ENCODE results near the gene USP40. TPM values are rescaled to one million over a fixed set of nuclear protein-coding genes. Genes with fewer than 3 reads are reported as not detected.

The USP40 gene
- total and polyA plus RNA-seq, 2 experiments from 2014 or later = 5.7 to 11.7 TPM

DNA sequence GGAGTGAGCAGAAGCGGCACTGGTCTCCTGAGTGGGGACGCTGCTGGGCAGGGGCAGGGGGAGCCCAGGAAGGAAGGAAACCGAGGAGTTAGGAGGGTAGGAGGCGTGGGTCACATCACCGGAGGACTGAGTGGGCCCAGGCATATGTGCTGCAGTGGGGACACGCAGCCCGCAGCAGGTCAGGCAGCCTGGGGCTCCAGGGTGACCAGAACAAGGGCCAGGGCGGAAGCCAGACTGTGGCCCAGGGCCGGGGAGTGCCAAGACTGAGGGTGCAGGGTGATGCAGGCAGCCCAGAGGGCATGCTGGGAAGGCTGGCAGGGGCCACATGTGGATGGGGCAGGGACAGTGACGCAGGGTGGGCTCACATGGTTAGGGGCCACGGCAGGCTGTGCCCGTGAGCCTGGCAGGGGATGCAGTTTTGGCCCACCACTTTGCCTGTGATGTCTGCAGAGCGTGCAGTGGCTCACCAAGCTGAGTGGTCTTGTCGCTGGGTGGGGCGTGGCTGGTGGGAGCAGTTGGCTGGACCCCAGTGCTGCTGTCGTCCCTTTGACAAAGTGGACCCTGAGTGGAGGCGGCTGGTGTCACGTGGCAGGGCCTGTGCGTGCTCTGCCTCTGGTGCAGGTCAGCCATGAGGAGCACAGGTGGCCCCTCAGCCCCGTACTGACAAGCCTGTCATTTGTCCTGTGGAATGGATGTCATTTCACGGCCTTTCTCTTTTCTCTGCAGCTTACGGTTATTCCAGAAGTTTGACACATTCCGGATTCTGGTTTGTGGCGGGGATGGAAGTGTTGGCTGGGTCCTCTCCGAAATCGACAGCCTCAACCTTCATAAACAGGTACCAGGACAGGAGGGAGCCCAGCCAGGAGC lies 125.2 kb downstream of the USP40 start:
- Histone ChIP-seq H2AFZ (no peak overlapping the region), H3K27ac (ENCODE audit: low read depth) (no peak overlapping the region), H4K20me1 (replicated peaks; ENCODE audit: insufficient read depth) (no peaks in the 10 kb centered on the region), H3K4me3 (no peak overlapping the region), H3K79me2 (replicated peaks; ENCODE audit: insufficient read depth) (no peaks in the 10 kb centered on the region), H3K4me2 (no peak overlapping the region), H3K9me2 (ENCODE audit: insufficient read depth) (no peaks in the 10 kb centered on the region), H3F3A (replicated peaks; ENCODE audit: low read depth) (no peaks in the 10 kb centered on the region), H3K36me3 (ENCODE audit: insufficient read depth) (no peaks in the 10 kb centered on the region), H3K27me3 (ENCODE audit: insufficient read depth) (no peaks in the 10 kb centered on the region), H3K4me1 (ENCODE audit: insufficient read depth) (no peaks in the 10 kb centered on the region)
- Mint-ChIP-seq H3K4me1 (no peaks in the 10 kb centered on the region; the same call in 2 of the 3 replicates), H3K27ac (no peak overlapping the region), H3K27me3 (ENCODE audit: insufficient read depth, low read depth, poor library complexity) (peaks cover 11% of the 10 kb centered on the region), H3K36me3 (ENCODE audit: low read depth) (peaks cover 9% of the 10 kb centered on the region; the same call in 2 of the 3 replicates), H3K4me3 (no peak overlapping the region), H3K9me3 (no peaks in the 10 kb centered on the region)
- ATAC-seq = no peak
- no peak for DNase-seq (ENCODE audit: low spot score)
- TF ChIP-seq JUNB (IDR thresholded peaks at IDR 0.05; ENCODE audit: unreplicated experiment) (no peak), EZH2 (IDR thresholded peaks at IDR 0.05; ENCODE audit: low read depth, unreplicated experiment) (no peak)

DNA sequence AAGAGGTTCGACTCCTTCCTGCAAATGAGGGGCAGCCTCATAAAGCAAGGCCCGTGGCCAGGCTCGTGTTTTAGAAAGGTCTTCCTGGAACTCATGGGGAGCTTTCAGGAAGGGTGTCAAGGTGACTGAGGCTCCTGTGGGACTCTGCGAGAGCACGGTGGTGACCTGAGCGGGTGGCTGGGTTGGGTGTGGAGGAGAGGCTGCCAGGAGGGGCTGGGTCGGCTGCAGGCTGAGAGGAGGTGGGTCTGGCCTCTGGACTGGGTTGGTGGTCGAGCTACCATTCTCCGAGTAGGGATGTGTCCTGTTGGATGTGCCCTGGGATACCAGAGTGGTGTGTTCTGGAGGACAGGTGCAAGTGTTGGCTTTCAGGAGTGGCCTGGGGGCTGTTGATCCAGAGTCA lies 125.9 kb downstream of the USP40 start:
- no peaks in the 10 kb centered on the region for H3K36me3 ChIP-seq (ENCODE audit: insufficient read depth)
- H2AFZ ChIP-seq = no peak overlapping the region
- H3K9me2 ChIP-seq (ENCODE audit: insufficient read depth) = no peaks in the 10 kb centered on the region
- no peaks in the 10 kb centered on the region for H3K27me3 ChIP-seq (ENCODE audit: insufficient read depth)
- H3K4me2 ChIP-seq = no peak overlapping the region
- peaks cover 11% of the 10 kb centered on the region for H3K27me3 Mint-ChIP-seq (ENCODE audit: insufficient read depth, low read depth, poor library complexity)
- no peak overlapping the region for H3K27ac ChIP-seq (ENCODE audit: low read depth)
- no peak for DNase-seq (ENCODE audit: low spot score)
- H3K79me2 ChIP-seq (replicated peaks; ENCODE audit: insufficient read depth) = no peaks in the 10 kb centered on the region
- H3K9me3 Mint-ChIP-seq = no peaks in the 10 kb centered on the region
- peaks cover 7% of the 10 kb centered on the region; the same call in 2 of the 3 replicates for H3K36me3 Mint-ChIP-seq (ENCODE audit: low read depth)
- H3K4me1 Mint-ChIP-seq = no peaks in the 10 kb centered on the region; the same call in 2 of the 3 replicates
- no peak overlapping the region for H3K4me3 ChIP-seq
- H3F3A ChIP-seq (replicated peaks; ENCODE audit: low read depth) = no peaks in the 10 kb centered on the region
- H3K27ac Mint-ChIP-seq = no peak overlapping the region
- H3K4me3 Mint-ChIP-seq = no peak overlapping the region
- no peaks in the 10 kb centered on the region for H4K20me1 ChIP-seq (replicated peaks; ENCODE audit: insufficient read depth)
- no peak for ATAC-seq
- no peaks in the 10 kb centered on the region for H3K4me1 ChIP-seq (ENCODE audit: insufficient read depth)
- TF ChIP-seq STAT1 (IDR thresholded peaks at IDR 0.05; ENCODE audit: unreplicated experiment) (no peak), NANOG (IDR thresholded peaks at IDR 0.05; ENCODE audit: borderline replicate concordance) (no peak), POLR2AphosphoS5 (IDR thresholded peaks at IDR 0.05; ENCODE audit: low read depth) (no peak), ZNF331 (CRISPR knock-in tag; IDR thresholded peaks at IDR 0.05; ENCODE audit: low read depth) (no peak), EZH2phosphoT487 (IDR thresholded peaks at IDR 0.05; ENCODE audit: unreplicated experiment) (no peak), EZH2 (IDR thresholded peaks at IDR 0.05; ENCODE audit: low read depth, unreplicated experiment) (no peak), CREB1 (CRISPR knock-in tag; IDR thresholded peaks at IDR 0.05; ENCODE audit: low read depth) (no peak), JUNB (IDR thresholded peaks at IDR 0.05; ENCODE audit: unreplicated experiment) (no peak)
- TF ChIP-seq, protein P1, sequence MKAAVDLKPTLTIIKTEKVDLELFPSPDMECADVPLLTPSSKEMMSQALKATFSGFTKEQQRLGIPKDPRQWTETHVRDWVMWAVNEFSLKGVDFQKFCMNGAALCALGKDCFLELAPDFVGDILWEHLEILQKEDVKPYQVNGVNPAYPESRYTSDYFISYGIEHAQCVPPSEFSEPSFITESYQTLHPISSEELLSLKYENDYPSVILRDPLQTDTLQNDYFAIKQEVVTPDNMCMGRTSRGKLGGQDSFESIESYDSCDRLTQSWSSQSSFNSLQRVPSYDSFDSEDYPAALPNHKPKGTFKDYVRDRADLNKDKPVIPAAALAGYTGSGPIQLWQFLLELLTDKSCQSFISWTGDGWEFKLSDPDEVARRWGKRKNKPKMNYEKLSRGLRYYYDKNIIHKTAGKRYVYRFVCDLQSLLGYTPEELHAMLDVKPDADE (IDR thresholded peaks at IDR 0.05) = no peak
- TF ChIP-seq, protein P2, sequence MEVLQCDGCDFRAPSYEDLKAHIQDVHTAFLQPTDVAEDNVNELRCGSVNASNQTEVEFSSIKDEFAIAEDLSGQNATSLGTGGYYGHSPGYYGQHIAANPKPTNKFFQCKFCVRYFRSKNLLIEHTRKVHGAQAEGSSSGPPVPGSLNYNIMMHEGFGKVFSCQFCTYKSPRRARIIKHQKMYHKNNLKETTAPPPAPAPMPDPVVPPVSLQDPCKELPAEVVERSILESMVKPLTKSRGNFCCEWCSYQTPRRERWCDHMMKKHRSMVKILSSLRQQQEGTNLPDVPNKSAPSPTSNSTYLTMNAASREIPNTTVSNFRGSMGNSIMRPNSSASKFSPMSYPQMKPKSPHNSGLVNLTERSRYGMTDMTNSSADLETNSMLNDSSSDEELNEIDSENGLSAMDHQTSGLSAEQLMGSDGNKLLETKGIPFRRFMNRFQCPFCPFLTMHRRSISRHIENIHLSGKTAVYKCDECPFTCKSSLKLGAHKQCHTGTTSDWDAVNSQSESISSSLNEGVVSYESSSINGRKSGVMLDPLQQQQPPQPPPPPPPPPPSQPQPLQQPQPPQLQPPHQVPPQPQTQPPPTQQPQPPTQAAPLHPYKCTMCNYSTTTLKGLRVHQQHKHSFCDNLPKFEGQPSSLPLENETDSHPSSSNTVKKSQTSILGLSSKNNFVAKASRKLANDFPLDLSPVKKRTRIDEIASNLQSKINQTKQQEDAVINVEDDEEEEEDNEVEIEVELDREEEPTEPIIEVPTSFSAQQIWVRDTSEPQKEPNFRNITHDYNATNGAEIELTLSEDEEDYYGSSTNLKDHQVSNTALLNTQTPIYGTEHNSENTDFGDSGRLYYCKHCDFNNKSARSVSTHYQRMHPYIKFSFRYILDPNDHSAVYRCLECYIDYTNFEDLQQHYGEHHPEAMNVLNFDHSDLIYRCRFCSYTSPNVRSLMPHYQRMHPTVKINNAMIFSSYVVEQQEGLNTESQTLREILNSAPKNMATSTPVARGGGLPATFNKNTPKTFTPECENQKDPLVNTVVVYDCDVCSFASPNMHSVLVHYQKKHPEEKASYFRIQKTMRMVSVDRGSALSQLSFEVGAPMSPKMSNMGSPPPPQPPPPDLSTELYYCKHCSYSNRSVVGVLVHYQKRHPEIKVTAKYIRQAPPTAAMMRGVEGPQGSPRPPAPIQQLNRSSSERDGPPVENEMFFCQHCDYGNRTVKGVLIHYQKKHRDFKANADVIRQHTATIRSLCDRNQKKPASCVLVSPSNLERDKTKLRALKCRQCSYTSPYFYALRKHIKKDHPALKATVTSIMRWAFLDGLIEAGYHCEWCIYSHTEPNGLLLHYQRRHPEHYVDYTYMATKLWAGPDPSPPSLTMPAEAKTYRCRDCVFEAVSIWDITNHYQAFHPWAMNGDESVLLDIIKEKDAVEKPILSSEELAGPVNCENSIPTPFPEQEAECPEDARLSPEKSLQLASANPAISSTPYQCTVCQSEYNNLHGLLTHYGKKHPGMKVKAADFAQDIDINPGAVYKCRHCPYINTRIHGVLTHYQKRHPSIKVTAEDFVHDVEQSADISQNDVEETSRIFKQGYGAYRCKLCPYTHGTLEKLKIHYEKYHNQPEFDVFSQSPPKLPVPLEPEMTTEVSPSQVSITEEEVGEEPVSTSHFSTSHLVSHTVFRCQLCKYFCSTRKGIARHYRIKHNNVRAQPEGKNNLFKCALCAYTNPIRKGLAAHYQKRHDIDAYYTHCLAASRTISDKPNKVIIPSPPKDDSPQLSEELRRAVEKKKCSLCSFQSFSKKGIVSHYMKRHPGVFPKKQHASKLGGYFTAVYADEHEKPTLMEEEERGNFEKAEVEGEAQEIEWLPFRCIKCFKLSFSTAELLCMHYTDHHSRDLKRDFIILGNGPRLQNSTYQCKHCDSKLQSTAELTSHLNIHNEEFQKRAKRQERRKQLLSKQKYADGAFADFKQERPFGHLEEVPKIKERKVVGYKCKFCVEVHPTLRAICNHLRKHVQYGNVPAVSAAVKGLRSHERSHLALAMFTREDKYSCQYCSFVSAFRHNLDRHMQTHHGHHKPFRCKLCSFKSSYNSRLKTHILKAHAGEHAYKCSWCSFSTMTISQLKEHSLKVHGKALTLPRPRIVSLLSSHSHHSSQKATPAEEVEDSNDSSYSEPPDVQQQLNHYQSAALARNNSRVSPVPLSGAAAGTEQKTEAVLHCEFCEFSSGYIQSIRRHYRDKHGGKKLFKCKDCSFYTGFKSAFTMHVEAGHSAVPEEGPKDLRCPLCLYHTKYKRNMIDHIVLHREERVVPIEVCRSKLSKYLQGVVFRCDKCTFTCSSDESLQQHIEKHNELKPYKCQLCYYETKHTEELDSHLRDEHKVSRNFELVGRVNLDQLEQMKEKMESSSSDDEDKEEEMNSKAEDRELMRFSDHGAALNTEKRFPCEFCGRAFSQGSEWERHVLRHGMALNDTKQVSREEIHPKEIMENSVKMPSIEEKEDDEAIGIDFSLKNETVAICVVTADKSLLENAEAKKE (CRISPR knock-in tag; IDR thresholded peaks at IDR 0.05) = no peak
- TF ChIP-seq, protein P3, sequence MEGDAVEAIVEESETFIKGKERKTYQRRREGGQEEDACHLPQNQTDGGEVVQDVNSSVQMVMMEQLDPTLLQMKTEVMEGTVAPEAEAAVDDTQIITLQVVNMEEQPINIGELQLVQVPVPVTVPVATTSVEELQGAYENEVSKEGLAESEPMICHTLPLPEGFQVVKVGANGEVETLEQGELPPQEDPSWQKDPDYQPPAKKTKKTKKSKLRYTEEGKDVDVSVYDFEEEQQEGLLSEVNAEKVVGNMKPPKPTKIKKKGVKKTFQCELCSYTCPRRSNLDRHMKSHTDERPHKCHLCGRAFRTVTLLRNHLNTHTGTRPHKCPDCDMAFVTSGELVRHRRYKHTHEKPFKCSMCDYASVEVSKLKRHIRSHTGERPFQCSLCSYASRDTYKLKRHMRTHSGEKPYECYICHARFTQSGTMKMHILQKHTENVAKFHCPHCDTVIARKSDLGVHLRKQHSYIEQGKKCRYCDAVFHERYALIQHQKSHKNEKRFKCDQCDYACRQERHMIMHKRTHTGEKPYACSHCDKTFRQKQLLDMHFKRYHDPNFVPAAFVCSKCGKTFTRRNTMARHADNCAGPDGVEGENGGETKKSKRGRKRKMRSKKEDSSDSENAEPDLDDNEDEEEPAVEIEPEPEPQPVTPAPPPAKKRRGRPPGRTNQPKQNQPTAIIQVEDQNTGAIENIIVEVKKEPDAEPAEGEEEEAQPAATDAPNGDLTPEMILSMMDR (conservative IDR thresholded peaks at IDR 0.05; ENCODE audit: low read depth in 2 of 2) = no peak

All from GM23338 (cell line).